OCI-LY3 (cell line): ENCODE results near the gene GAMT.

Experiments used
- EZH2phosphoT487 ChIP-seq: fragments of 200-600 bp; shearing (Covaris generic); IDR thresholded peaks from 2 replicates; pipeline ENCODE4 v1.6.1; 2018; ENCODE audit warnings: antibody characterized with exemption, mixed run types, low read depth
- TF ChIP-seq, protein P1 (sequence below): fragments of 200-600, 300-600 bp; sonication (generic); IDR thresholded peaks from 2 replicates; pipeline ENCODE4 v1.5.1; 2014; ENCODE audit warnings: antibody characterized with exemption, low read length, low read depth

DNA sequence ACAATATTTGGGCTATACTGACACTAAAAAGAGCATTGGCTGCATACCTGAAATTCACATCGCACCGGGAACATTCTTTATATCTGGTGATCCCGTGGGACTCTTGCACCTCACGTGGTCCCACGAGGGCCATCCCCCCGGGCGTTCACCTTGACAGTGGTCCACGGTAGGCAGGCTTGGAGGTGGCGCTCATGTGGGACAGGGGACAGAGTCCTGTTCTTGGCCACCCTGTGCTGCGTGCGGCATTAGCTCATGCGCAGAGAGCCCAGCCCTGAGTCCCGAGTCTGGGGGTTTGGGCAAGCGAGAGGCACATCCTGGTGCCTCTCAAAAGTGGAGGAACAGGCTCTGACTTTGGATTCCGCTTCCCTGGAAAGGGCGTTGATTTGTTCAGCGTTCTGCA is 7.5 kb downstream of the GAMT start:
- TF ChIP-seq, protein P1, sequence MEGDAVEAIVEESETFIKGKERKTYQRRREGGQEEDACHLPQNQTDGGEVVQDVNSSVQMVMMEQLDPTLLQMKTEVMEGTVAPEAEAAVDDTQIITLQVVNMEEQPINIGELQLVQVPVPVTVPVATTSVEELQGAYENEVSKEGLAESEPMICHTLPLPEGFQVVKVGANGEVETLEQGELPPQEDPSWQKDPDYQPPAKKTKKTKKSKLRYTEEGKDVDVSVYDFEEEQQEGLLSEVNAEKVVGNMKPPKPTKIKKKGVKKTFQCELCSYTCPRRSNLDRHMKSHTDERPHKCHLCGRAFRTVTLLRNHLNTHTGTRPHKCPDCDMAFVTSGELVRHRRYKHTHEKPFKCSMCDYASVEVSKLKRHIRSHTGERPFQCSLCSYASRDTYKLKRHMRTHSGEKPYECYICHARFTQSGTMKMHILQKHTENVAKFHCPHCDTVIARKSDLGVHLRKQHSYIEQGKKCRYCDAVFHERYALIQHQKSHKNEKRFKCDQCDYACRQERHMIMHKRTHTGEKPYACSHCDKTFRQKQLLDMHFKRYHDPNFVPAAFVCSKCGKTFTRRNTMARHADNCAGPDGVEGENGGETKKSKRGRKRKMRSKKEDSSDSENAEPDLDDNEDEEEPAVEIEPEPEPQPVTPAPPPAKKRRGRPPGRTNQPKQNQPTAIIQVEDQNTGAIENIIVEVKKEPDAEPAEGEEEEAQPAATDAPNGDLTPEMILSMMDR: no peak
- no peak for TF ChIP-seq EZH2phosphoT487
